TTC549 (cell line): ENCODE data around the gene TSHZ2.
"Not testable (repeated sequence)": the region's sequence is repeated elsewhere in the genome, so short reads cannot be mapped to it uniquely, and the experiment has no call there.

Experiments
- FAIRE-seq: peaks from 2 replicates; lab custom pipeline; 2012; peaks lifted over from hg19 to GRCh38; lab: Jason Lieb, UNC

The TSHZ2 gene

DNA sequence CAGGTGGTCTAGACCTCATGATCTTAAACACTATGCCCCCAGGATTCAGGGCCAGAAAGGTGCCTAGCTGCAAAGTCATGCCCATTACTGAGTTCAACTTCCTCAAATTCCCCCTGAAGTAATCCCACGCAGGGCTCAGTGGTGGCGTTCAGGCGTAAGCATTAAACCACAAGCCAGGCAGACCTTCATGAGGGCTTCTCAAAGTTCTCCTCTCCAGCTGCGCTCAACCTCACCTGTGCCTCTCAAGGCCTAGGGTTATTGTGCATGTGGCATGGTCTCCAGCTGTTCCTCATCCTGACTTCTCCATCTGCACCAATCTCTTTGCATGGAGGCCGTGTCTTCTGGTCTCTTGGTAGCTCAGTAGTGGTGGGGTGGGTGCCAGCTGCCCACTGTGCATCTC, 113.6 kb downstream of the TSHZ2 start:
- no peak for FAIRE-seq

DNA sequence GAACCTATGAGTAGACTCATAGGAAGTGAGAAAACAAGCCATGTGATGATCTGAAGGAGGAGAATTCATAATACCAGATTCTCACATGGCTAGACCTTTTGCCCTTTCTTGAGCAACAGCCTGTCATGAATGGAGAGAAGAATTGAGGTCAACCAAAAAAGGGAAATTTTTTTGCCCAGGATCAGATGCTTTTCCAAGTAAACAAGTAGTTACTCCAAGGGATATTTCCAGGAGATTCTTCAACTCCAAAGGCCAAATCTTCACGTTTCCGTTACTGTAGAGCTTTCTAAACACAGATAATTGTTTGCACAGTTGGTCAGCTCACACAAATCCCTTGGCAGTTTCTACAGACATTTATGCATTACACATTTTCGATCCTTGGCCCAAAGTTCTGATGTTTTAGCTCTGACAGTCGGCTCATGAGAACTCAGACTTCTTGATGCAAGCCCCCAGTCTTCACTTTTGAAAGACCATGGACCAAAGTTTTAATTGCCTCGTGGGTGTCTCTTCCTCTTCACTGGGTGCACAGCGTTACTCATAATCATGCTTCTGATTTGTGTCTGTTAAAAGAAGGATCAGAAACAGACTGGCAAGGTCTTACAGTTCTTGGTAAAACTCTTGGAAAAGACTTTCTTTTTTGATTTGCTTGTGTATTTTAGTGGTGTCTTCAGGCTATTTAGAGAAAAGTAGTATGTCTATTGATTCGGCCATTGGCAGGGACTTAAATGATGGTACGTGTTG, 115.0 kb downstream of the TSHZ2 start:
- FAIRE-seq: no peak

DNA sequence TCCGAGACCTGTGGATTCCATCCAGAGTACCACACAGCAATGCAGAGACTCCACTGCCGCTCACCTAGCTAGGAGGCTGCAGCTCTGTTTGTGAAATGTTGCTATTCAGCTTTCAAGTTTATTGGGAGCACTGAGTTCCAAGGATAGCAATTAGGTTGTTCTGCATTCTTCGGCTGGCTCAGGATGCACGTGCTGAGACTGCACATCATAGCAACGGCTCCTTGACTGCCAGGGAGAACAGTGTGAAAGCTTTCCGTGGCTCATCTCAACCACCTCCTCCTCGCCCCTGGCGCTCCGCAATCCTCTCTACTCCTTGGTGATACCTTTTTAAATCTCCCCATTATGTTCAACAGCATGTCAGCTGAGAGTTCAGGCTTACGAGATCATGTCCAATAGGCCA, 116.6 kb downstream of the TSHZ2 start:
- FAIRE-seq: no peak

DNA sequence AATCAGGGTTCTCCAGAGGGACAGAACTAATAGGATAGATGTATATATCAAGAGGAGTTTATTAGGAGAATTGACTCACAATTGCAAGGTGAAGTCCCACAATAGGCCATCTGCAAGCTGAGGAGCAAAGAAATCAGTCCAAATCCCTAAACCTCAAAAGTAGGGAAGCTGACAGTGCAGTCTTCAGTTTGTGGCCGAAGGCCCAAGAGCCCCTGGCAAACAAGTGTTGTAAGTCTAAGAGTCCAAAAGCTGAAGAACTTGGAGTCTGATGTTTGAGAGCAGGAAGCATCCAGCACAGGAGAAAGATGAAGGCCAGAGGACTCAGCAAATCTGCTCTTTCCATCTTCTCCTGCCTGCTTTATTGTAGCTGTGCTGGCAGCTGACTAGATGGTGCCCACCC, 117.7 kb downstream of the TSHZ2 start:
- FAIRE-seq: not testable (repeated sequence)

DNA sequence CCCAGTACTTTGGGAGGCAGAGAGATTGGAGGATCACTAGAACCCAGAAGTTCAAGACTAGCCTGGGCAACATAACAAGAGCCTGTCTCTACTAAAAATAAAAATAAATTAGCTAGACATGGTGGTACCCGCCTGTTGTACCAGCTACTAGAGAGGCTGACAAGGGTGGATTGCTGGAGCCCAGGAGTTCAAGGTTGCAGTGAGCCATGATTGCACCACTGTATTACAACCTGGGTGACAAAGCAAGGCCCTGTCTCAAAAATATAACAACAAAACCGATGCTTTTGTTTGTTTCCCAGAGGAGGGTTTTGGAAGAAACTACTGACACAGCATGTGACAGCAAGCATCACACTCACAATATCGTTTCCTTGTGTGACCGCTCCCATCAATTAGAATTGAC, 119.6 kb downstream of the TSHZ2 start:
- no peak for FAIRE-seq

DNA sequence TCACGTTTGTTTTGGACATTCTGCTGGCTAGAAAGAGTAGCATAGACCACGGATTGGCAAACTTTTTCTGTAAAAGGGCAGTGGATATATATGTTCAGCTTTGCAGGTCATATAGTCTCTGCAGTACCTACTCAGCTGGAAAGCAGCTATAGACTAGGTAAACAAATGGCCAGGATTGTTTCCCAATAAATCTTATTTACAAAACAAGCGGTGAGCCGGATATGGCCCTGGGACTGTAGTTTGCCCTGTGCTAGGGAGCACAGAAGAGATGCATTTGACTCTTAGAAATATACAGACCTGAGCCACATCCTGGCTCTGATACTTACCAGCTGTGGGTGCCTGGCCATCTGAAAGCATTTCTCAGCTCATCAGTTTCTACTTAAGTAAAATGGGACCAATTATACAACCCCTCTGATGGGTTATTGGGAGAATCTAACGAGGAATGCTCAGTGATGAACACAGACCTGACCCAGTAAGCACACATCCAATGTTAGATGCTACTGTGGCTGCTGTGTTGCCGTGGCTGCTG, 120.7 kb downstream of the TSHZ2 start:
- no peak for FAIRE-seq

DNA sequence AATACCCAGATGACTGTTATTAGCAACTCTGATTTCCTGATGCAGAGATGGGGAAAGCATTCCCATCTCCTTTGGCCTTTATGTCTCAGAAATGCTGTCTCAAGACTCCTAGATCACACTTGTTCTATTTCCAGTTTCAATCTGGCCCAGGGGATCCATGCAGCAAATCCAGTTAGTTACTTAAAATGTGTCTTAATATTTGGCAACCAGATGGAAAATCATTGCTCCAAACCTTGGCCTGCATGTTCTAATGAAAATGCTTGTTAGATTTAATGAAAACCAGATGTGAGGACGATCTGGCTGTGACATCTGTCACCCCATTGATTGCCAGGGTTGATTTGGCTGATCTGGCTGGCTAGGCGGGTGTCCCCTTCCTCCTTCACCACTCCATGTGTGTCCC, 125.2 kb downstream of the TSHZ2 start:
- no peak for FAIRE-seq

DNA sequence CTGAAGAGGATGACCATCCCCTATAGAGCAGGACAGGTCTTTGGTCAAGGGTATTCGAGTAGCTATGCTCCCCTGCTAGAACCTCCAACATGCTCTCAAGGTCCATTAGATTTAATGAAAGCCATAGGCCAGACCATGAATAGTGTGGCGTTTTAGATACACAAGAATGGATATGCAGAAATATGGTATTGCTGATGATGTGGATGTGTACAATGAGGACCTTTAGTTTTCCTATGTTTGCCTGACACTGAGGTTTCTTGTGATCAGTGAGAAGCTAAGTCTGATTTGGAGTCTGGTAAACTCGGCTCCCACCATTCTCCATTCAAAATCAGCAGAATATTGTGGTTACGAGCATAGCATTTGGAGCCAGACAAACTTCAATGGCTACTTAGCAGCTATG, 125.6 kb downstream of the TSHZ2 start:
- no peak for FAIRE-seq

DNA sequence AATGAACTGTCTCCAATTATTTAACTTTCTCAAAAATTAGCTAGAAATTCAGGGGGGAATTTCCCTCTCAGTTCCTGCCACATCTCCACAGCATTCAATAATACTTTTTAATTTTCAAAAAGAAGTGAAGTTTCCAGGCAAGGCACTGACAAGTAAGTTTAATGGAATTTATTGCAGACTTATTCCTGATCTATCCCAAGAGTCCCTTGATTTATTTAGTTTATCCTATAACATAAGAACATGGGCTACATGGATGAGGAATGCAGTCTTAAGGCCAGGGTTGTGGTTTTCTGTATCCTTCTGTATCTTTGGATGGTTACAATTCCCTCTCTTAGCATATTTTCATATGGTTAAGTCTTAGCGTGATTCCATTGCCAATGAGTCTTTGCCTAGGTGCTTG, 126.5 kb downstream of the TSHZ2 start:
- no peak for FAIRE-seq

DNA sequence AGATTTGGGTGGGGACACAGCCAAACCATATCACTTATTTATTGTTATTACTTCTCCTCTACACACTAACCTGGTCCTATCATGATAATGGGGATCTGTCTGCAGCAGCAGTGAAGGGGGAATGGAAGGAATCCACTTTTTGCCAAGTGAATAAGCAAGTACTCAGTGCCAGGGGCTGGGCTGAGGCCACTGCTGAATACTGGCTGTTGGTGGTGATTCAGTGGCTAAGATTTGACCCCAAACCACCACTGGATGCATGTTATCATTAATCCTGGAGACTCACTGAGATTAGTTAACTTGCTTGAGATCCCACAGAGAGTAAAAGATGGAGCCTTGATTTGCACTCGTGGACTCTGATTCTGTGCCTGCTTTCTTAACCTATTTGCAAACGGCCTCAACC, 127.7 kb downstream of the TSHZ2 start:
- no peak for FAIRE-seq

DNA sequence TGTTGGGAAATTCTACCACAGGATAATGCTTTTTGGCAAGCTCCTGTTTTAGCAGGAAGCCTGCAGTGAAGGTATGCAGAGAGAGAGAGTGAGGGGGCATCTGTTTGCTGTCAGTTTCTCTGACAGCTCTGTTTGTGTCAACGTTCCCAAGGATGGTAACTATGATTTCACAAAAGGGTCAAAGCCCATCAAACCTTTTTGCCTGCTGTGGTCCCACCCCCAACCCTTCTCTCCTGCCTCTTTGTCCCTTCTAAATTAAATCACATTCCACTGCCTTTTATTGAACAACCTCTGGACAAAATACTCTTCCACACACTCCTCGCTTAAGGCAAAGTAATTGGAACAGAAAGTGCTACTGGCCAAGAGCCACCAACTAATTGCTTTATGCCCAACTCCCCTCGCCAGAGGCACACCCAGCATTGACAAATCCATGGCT, 128.3 kb downstream of the TSHZ2 start:
- no peak for FAIRE-seq

DNA sequence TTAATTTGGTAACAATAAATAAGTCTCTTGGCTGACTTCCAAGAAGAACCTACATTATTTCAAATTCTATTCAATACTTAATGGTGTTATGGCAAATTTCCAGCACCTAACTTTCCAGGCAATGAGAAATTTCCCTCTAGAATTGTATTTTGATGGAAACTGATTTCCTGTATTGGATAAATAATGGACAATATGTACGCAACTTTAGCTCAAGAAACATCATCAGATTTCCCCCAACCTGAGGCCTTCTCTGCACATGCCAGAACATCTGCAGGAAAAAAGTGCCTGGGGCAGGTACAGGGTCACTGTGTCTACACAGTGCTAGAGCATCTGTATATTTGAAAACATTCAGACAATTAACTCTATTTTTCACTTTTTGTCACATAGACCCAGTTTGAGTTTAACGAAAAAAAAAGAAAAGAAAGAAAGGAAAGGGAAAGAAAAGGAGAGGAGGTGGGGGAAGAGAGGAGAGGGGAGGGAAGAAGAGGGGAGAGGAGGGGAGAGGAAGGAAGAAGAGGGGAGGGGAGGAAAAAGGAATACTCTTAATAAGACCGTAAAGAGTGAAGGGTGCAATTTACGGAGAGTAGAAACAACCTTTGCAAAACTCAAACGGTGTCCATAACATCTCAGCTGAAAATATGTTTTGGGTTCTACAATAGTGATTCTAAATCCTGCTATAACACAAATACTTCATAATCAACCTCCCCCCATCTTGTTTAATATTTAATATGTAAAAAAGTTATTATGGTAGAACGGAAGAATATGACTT, 130.0 kb downstream of the TSHZ2 start:
- no peak for FAIRE-seq

DNA sequence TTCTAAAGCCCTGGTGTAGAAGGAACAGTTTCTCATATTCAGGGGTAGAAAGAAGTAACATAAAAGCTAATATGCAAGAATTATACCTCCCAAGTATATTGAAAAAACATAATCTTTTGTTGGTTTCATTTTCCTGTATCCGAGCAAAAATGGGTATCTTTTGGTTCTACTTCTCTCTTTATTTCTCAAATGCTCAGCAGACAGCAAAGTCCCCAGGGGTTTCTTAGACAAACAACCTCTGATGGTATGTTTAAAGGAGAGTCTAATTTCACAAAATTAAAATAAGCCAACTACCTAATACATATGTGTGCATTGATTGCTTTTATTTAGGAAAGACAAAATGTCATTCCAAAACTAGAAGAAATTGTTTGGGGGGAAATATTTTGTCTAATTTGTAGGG, 131.0 kb downstream of the TSHZ2 start:
- FAIRE-seq: no peak

DNA sequence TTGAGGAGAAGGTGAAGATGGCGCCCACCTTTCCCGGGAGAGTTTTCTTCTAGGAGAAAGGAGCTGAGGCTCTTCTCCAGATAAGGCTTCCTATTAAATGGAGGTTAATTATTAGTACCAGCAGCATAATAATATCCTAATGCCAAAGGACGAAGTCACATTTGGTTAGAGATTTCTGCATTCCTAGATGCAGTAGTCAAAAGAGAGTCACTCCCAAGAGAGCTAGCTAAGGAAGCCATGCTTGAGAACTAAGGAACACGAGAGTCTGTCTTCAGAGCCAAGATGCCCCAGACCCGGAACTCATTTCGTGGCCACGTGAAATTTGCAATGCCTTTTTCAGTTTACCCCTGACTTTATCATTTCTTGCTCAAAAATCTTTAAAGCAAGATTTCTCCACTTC, 132.7 kb downstream of the TSHZ2 start:
- no peak for FAIRE-seq

DNA sequence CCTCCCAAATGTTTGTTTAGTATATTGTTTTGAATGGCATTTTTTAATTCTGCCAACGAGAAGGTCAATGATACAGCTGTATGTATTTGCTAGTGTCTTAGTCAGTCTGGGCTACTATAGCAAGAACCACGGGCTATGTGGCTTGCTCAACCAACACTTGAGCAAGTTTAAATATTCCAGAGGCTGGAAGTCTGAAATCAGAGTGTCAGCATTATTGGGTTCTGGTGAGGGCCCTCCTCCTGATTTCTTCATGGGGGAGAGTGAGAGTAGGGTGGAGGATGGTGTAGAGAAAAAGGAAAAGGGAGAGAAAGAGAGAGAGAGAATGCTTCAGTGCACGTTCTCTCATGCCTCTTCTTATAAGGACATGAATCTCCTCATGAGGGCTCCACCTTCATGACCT, 144.6 kb downstream of the TSHZ2 start:
- FAIRE-seq: no peak

DNA sequence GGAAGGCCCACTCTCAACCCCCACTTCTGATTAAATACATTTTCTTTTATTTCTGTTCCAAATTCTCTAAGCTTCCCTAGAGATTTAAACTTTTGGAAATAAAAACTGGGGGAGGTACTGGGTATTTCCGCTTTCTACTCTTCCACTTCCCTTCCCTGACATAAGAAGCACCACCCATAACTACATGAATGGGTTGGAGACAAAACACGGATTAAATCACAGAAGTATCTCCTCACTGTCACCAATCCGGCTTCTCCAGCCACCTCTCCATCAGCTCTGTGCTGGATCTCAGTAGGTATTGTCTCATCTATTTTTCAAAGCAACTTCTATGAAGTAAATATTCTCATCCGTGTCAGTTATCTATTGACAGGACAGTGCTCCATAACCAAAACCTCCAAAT, 150.7 kb downstream of the TSHZ2 start:
- FAIRE-seq: no peak

DNA sequence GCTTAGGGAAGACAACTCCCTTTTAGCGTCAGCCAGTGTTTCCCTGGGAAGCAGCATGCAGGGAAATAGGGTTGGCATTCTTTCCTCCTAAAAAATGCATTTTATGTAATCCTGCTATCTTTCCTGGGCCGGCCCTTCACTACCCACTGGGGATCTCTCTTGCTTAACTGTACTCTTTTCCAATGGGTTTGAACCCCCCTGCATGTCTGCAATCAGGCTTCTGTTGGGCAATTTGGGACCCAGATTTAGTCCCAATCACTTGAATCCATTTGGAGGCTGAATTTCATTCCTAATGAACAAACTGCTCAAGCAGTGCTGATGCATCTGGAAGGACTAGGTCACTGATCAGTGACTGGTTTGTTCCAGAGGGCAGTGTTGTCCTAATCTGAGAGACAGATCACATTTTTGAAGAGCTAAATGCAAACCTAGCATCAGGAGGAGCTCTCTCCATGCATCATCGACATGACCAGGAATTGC, 152.0 kb downstream of the TSHZ2 start:
- FAIRE-seq: no peak

DNA sequence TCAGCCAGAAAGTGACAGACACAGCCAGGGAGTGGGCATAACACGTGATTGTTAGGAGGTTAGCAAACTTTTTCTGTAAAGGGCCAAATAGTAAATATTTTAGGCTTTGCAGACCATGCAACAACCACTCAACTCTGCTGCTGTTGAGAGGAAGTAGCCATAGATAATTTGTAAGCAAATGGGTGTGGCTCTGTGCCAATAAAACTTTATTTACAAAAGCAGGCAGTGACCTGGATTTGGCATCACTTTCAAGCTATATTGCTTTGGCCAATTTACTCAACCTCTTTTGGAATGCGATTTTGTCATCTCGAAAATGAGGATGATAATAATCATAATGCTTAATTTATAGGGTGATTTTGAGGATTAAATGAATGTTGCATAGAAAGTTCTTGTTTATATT, 152.6 kb downstream of the TSHZ2 start:
- no peak for FAIRE-seq

DNA sequence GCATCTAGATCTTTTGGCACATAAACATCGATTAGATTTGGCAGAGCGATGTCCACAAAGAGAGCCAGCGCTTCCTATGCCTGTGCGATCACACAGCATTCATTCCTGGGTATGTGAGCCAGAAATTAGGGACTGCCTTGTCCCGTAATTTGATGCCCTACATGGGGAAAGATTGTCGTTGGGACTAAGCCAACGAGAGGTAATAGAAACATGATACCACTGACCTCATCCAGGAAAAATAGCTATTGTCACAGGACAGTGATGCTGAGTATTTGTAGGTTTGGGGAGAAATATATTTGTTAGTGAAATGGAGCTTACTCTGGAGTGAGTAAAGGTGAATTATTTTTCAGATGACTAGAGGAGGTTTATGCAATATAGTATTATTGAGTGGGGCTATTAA, 154.0 kb downstream of the TSHZ2 start:
- no peak for FAIRE-seq

DNA sequence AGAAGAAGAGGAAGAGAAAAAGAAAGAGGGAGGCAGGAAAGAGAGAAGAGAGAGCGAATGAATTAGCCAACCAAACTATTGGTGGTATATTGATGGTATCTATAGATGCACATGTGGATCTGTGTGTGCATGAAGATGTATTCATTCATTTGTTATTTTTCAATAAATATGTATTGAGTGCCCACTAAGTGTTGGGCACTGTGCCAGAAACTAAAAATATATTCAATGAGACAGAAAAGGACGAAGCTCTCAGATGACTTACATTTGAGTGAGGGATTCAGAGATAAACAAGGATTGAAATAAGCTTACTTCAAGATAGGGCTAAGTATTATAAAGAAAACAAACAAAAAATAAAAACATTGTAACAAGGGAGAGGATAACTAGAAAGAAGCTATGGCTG, 154.9 kb downstream of the TSHZ2 start:
- no peak for FAIRE-seq

DNA sequence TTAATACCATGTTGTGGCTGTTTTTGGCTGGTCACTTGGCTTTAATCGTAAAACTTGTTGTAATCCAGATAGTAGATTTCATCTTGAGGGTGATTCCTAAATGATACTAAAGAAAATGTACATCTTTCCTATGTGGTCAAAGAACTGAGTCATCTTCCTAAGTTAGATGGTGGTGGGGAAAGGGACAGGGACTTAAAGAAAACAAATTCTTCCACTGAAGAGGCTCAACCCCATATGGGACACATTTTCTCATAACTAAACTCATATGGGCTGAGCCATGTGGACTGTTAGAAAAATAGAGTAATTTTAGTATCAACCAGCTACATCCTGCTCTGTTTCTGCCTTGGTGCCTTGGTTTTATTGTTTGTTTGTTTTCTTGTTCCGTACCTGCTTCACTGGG, 155.8 kb downstream of the TSHZ2 start:
- no peak for FAIRE-seq

DNA sequence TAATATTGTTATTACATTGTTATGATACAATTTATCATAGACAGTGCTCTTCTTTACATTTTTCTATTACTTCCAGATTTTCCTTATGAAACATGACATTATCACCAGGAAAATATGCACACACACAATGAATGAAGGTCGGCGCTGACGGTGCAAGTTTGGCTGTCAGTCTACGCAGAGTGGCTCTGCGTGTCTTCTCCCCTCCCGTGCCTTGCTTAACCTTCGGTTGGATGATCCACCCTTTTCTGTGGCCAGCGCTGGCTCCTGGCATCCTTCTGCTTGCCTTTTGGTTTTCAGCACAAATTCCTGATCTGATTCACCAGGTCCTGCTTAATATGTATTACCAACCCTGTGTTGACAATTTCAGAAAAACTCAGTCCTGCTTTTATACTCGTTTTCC, 157.4 kb downstream of the TSHZ2 start:
- no peak for FAIRE-seq

DNA sequence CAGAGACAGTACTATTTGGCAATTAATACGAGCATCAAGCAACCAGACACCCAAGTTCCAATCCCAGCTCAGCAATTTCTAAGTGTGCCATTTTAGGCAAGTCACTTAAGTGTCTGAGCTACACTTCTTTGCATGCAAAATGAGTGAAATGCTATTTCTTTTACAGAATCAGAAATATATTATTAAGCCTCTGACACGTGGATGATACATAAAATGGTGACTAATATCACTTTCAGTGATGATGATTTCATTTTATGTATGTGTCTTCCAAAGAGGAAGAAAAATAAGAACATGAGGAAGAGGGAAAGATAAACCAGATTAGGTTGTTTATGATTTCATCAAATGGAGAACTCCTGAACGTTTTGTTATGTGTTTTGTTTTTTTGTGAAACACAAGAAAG, 158.6 kb downstream of the TSHZ2 start:
- no peak for FAIRE-seq

DNA sequence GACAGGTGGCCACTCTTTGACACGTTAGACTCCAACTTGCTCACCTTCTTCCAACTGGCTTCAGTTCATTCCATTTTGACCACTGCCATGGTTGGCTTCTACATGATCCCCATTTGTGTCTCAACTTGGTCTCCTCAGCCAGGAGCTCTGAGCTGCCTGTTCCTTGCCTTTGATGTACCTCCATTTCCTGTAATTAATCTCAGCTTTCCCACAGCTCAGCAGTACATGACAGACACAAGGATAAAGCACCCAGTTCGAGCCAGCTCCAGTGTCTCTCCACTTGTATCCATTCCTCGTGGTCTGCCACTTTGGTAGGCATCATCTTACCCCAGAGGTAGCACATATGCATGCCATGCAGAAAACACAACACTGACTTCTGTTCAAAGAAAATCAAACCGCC, 161.0 kb downstream of the TSHZ2 start:
- FAIRE-seq: no peak
